T-helper 1 cell (primary cell): ENCODE results near the gene WDR5B.
"Not testable (repeated sequence)": the region's sequence is repeated elsewhere in the genome, so short reads cannot be mapped to it uniquely, and the experiment has no call there.

ENCODE experiments used
- DNase-seq, 5 donors: peaks; one replicate each; pipeline ENCODE4 v3.0.0-alpha.2; 2012 to 2020
- total RNA-seq, 4 donors: gene quantifications; one replicate each; lab custom pipeline; 2026; lab: John Stamatoyannopoulos, UW

Gene WDR5B
- 12.8 to 21.7 (median 16.7) reads per million in 4 donors for total RNA-seq

- DNase-seq: peak; percentile 95 to 99 (median 97)
Measured at GRCh38 chr3:122415762-122416654, at the start of gene WDR5B. TSS of gene WDR5B (minus strand) at chr3:122416062. CDS start at chr3:122415528, 534 bp downstream.

- no peak for DNase-seq
Measured at GRCh38 chr3:122464659-122465058, 48.8 kb upstream of the WDR5B start.

- no peak for DNase-seq
Measured at GRCh38 chr3:122462406-122462805, 46.5 kb upstream of the WDR5B start.

GRCh38 chr3:122461806-122462205, 45.9 kb upstream of the WDR5B start:
- DNase-seq: no peak

- no peak for DNase-seq
Measured at GRCh38 chr3:122458992-122459391, 43.1 kb upstream of the WDR5B start.

GRCh38 chr3:122457706-122458105, 41.8 kb upstream of the WDR5B start:
- DNase-seq: no peak

GRCh38 chr3:122456074-122456473, 40.2 kb upstream of the WDR5B start:
- no peak for DNase-seq

GRCh38 chr3:122451371-122451770, 35.5 kb upstream of the WDR5B start:
- no peak for DNase-seq

GRCh38 chr3:122448218-122448617, 32.4 kb upstream of the WDR5B start:
- not testable (repeated sequence) for DNase-seq

GRCh38 chr3:122444491-122444887, 28.6 kb upstream of the WDR5B start:
- not testable (repeated sequence) for DNase-seq

GRCh38 chr3:122443762-122444490, 28.1 kb upstream of the WDR5B start:
- DNase-seq: not testable (repeated sequence)

- no peak for DNase-seq
Measured at GRCh38 chr3:122443090-122443489, 27.2 kb upstream of the WDR5B start.

GRCh38 chr3:122435950-122436349, 20.1 kb upstream of the WDR5B start:
- DNase-seq: no peak

- no peak for DNase-seq
Measured at GRCh38 chr3:122430371-122430770, 14.5 kb upstream of the WDR5B start.

GRCh38 chr3:122427857-122428471, 12.1 kb upstream of the WDR5B start:
- DNase-seq: peak in 1 of 5 donors; percentile 19

GRCh38 chr3:122421836-122422235, 6.0 kb upstream of the WDR5B start:
- no peak for DNase-seq

GRCh38 chr3:122421101-122421500, 5.2 kb upstream of the WDR5B start:
- DNase-seq: no peak

GRCh38 chr3:122416966-122417365, 1.1 kb upstream of the WDR5B start:
- DNase-seq: no peak

- peak in 4 of 5 donors; percentile 9 to 64 (median 38) for DNase-seq
Measured at GRCh38 chr3:122415104-122415744, 638 bp downstream of the WDR5B start.

GRCh38 chr3:122414391-122414790, 1.5 kb downstream of the WDR5B start:
- DNase-seq: no peak

- DNase-seq: no peak
Measured at GRCh38 chr3:122410639-122411038, 5.2 kb downstream of the WDR5B start.

- DNase-seq: no peak
Measured at GRCh38 chr3:122410111-122410510, 5.8 kb downstream of the WDR5B start.

- no peak for DNase-seq
Measured at GRCh38 chr3:122409446-122409845, 6.4 kb downstream of the WDR5B start.
